Measurements from ENCODE around the gene ANKH.
A peak's percentile ranks its signal among the peaks of the same experiment; 100 is the strongest.
"Not testable (repeated sequence)": the region's sequence is repeated elsewhere in the genome, so short reads cannot be mapped to it uniquely, and the experiment has no call there.

ANKH gene

GRCh38 chr5:14826714-14827113, 44.9 kb downstream of the ANKH start:
- no peak for DNase-seq (ENCODE audit: low spot score)

DNA sequence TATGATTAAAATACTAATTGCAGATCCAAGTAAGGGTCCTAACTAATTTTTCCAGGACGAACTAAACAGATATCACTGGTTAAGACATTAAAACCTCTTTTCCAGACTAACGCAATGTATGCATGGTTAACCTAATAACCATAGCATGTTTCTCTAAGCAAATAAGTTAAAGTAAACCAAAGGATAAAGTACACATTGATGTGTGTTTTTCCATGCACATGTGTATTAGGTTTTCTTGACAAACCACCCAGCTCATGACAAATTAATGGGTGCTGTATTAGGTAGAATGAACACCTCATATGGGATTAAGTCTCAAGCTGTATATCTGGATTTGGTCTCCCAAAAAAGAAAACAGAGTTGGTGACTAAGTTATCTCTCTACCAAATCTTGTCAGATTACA, 45.6 kb downstream of the ANKH start:
- DNase-seq (ENCODE audit: low spot score), result no peak

DNA sequence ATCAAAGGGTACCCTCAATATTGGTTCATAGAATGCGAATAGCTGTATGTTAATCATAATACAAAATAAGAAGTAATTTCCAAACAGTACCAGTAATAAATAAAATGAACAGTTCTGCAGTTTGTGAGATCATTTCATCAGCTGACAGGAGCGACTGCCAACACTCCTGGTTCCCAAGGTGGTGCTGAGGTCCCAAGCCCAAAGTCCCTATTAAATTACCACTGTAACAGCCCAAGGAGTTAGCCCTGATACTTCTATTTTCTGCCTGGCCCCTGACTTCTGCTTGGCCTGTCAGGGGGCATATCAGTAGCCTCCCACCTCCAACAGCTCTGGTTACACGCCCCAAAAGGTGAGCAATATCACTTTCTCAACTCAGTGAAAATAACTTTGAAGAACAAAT, 47.1 kb downstream of the ANKH start:
- DNase-seq (ENCODE audit: low spot score), result no peak

- no peak for DNase-seq (ENCODE audit: low spot score)
Measured at GRCh38 chr5:14821100-14821845, 50.3 kb downstream of the ANKH start.

DNA sequence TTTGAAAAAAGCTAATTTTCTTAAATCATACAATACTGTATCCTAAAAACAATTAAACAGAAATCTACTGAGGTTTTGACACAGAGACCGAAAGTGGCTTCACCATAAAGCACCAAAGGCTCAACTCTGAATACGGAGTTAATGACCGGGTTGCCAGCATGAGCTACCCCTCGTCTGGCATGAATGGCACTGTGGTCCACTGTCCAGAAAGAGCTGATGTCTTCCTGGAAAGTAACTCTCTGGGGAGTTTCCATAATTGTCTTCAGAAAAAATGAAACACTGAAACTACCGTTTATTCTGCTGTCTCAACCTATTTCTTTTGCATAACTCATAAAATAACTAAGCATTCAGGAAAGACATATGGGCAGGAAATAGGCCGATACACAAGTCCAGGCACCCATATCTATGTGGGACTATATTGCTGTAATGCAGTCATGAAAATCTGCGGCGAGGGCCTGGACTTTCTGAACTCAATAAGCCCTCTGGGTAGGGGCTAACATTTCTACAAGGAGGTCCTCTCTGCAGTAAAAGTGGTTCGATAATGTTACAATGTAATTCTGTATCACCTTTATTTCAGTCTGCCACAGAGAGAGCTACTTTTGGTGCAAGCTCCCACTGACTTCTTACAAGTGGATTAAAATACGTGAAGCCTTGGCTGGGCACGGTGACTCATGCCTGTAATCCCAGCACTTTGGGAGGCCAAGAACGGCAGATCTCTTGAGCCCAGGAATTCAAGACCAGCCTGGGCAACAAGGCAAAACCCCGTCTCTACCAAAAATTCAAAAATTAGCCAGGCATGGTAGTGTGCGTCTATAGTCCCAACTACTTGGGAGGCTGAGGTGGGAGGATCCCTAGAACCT, 52.4 kb downstream of the ANKH start:
- no peak for DNase-seq (ENCODE audit: low spot score)

- DNase-seq (ENCODE audit: low spot score), result not testable (repeated sequence)
Measured at GRCh38 chr5:14817762-14818136, 53.8 kb downstream of the ANKH start.

GRCh38 chr5:14816999-14817761, 54.4 kb downstream of the ANKH start:
- DNase-seq (ENCODE audit: low spot score), result no peak

GRCh38 chr5:14816374-14816998, 55.1 kb downstream of the ANKH start:
- DNase-seq (ENCODE audit: low spot score), result no peak

DNA sequence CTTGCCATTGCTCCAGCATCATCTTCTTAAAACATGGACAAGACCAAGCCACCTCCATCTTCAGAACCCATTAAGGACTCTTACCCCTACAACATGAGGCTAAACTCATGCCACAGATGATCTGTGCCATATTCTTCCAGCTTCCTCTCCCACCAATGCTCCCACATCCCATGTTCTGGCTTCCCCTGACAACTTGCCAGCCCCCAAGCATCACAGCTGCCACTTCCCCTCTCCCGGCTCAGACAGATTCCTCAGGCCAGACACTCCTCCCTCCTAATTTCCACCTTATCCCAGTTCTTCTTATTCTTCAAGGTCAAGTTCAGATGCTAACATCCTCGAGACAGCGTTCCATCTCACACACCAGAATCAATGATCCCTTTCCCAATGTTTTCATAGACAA, 57.8 kb downstream of the ANKH start:
- no peak for DNase-seq (ENCODE audit: low spot score)

DNA sequence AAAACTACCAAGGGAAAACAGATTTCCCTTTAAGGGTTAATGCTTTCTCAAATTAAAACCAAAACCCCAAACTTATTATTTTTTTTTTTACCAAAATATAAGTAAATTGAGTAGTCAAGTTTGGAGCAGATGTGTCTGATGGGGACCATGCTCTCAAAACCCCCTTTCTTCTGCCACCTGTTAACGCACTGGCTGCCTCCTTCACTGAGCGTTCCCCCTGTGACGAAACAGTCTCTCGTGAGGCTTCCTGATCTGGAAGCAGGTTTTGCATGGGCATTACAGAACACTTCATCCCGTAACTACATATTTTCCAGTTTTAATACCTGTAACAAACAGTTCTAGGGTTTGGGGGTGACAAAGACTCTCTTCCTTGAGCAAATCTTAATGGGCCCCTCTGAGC, 59.4 kb downstream of the ANKH start:
- no peak for DNase-seq (ENCODE audit: low spot score)

- DNase-seq (ENCODE audit: low spot score), result no peak
Measured at GRCh38 chr5:14810928-14811572, 60.5 kb downstream of the ANKH start.

- no peak for DNase-seq (ENCODE audit: low spot score)
Measured at GRCh38 chr5:14810282-14810681, 61.3 kb downstream of the ANKH start.

DNA sequence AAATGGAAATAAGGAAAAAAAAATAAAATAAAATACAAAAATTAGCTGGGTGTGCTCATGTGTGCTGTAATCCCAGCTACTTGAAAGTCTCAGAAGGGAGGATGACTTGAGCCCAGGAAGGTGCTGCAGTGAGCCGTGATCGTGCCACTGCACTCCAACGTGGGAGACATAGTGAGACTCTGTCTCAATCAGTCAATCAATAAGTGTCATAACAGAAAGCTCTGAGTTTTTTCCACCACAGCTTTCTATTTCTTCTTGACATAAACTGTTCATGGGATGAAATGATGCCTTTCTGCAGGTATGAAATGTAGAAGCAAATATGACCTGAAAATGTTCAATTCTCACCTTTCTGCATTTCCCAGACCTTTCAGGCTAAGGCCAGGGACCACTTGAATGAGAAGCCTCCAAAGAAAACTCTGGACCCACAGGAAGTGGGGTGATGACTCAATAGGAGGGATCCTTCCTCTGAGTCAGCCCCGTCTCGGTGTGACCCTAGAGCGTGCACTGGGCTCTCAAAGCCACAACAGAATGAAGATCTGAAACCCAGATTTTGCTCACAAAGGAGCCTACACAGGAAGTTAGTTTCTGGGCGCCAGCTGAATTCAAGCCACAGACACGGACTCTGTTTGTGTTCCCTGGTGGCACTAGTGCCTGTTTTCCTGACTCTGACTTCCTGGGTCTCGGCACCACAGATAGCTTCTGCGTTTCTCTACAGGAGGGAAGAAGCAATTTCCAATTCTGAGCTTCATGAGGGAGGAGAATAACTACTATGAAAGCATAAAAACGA, 62.0 kb downstream of the ANKH start:
- DNase-seq (ENCODE audit: low spot score), result peak; percentile 94

DNA sequence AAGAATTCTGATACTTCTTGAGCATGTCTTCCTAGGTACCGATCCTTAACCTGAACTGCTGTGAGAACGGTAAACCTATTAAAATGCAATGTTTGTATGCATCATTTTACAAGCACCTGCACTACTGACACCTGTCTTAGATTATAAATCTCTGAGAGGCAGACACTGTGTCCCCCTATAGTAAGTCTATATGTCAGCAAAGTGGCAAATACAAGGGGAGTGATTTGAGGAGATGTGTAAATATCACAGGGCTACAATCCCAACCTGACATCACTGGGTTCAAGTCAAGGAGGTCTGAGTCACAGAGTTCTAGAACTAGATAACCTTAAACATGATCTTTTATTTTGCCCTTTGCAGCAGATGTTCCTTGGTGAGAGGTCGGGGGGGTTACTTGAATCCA, 64.1 kb downstream of the ANKH start:
- DNase-seq (ENCODE audit: low spot score), result no peak

GRCh38 chr5:14806456-14806855, 65.1 kb downstream of the ANKH start:
- peak; percentile 37 for DNase-seq (ENCODE audit: low spot score)

- DNase-seq (ENCODE audit: low spot score), result no peak
Measured at GRCh38 chr5:14802541-14802940, 69.0 kb downstream of the ANKH start.

DNA sequence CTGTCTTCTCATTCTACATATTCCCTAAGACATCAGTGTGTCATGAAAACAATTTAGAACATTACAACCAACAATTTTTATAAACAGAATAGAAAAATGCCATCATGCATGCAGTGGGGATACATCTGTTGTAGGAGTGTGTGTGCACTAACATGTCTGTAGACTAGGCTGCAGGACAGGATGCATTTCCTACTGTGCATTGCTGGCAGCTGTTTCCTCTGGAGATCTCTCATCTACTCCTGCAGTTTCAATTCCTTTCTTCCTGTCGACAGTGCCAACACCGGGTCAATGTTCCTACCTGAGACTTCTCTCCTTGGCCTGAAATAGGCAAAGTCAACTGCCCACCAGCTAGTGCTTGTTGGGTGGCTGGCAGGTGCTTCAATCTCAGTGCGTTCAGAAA, 69.8 kb downstream of the ANKH start:
- no peak for DNase-seq (ENCODE audit: low spot score)

- DNase-seq (ENCODE audit: low spot score), result not testable (repeated sequence)
Measured at GRCh38 chr5:14797385-14797784, 74.2 kb downstream of the ANKH start.

- DNase-seq (ENCODE audit: low spot score), result no peak
Measured at GRCh38 chr5:14794583-14795230, 76.9 kb downstream of the ANKH start.

- DNase-seq (ENCODE audit: low spot score), result no peak
Measured at GRCh38 chr5:14793851-14794250, 77.7 kb downstream of the ANKH start.

All from SW480 (cell line).